ENCODE measurements around the gene SCGB1D2. TPM values are rescaled to one million over a fixed set of nuclear protein-coding genes. Genes with fewer than 3 reads are reported as not detected.

The SCGB1D2 gene
- total RNA-seq, 1 donor from 2014 or later = not detected

DNA sequence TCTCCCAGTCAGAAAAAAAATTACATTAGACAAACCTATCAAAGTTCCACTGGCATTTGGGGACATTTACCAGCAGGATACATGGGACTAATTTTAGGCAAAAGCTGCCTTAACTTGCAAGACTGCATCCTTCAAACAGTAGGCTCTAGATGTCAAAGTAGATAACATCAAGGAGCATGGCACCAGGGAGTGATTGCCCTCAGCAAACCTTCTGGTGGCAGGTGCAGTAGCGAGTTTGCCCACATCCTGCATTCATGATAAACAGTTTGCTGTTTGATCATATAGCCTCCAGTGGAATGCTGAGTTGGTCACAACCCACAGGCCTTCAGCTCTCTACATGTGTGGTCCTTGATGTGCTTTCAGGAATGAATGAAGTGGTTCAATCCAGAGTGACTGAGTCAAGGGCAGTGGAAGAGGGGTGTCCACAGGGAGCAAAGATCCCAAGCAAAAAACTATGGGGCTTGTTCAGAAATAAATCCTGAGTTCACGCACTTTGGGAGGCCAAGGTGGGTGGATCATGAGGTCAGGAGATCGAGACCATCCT is 12.0 kb downstream of the SCGB1D2 start:
- no peaks in the 10 kb centered on the region for H3K27me3 Mint-ChIP-seq (ENCODE audit: unreplicated experiment)

DNA sequence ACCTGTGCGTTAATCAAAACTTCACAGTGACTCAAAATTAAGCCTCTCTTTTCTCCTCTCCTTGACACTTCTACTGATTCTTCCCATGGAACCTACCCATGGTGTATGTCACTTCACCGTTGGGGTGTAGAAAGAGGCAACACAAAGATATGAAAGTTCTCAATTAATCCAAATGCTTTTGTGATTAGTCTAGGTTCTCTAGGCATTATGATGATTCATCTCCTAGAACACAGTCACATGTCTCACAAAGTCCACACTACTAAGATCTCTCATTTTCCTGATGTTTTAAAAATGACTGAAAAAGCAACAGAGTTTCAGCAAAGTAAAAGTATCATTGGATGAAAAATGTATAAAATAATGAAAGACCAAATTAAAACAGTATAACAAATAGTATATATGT is 14.2 kb downstream of the SCGB1D2 start:
- no peaks in the 10 kb centered on the region for H3K4me1 Mint-ChIP-seq (ENCODE audit: unreplicated experiment)
- TF ChIP-seq, protein P1, sequence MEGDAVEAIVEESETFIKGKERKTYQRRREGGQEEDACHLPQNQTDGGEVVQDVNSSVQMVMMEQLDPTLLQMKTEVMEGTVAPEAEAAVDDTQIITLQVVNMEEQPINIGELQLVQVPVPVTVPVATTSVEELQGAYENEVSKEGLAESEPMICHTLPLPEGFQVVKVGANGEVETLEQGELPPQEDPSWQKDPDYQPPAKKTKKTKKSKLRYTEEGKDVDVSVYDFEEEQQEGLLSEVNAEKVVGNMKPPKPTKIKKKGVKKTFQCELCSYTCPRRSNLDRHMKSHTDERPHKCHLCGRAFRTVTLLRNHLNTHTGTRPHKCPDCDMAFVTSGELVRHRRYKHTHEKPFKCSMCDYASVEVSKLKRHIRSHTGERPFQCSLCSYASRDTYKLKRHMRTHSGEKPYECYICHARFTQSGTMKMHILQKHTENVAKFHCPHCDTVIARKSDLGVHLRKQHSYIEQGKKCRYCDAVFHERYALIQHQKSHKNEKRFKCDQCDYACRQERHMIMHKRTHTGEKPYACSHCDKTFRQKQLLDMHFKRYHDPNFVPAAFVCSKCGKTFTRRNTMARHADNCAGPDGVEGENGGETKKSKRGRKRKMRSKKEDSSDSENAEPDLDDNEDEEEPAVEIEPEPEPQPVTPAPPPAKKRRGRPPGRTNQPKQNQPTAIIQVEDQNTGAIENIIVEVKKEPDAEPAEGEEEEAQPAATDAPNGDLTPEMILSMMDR (IDR thresholded peaks at IDR 0.05; ENCODE audit: unreplicated experiment) = no peak
- H3K9me3 Mint-ChIP-seq (ENCODE audit: unreplicated experiment) = peaks cover 9% of the 10 kb centered on the region
- no peak for DNase-seq (ENCODE audit: low spot score)
- H3K4me3 Mint-ChIP-seq (ENCODE audit: unreplicated experiment) = no peak overlapping the region
- H3K36me3 Mint-ChIP-seq (ENCODE audit: low read depth, unreplicated experiment) = peaks cover 3% of the 10 kb centered on the region
- H3K27me3 Mint-ChIP-seq (ENCODE audit: unreplicated experiment) = no peaks in the 10 kb centered on the region
- no peak overlapping the region for H3K27ac Mint-ChIP-seq (ENCODE audit: unreplicated experiment)

More for the DNA sequence above, 12.0 kb downstream of the SCGB1D2 start:
- Mint-ChIP-seq H3K4me1 (ENCODE audit: unreplicated experiment) (no peaks in the 10 kb centered on the region), H3K36me3 (ENCODE audit: low read depth, unreplicated experiment) (peaks cover 3% of the 10 kb centered on the region), H3K9me3 (ENCODE audit: unreplicated experiment) (peaks cover 19% of the 10 kb centered on the region), H3K27ac (ENCODE audit: unreplicated experiment) (no peak overlapping the region), H3K4me3 (ENCODE audit: unreplicated experiment) (no peak overlapping the region)
- DNase-seq (ENCODE audit: low spot score) = no peak
- TF ChIP-seq, protein P1 (IDR thresholded peaks at IDR 0.05; ENCODE audit: unreplicated experiment) = no peak

DNA sequence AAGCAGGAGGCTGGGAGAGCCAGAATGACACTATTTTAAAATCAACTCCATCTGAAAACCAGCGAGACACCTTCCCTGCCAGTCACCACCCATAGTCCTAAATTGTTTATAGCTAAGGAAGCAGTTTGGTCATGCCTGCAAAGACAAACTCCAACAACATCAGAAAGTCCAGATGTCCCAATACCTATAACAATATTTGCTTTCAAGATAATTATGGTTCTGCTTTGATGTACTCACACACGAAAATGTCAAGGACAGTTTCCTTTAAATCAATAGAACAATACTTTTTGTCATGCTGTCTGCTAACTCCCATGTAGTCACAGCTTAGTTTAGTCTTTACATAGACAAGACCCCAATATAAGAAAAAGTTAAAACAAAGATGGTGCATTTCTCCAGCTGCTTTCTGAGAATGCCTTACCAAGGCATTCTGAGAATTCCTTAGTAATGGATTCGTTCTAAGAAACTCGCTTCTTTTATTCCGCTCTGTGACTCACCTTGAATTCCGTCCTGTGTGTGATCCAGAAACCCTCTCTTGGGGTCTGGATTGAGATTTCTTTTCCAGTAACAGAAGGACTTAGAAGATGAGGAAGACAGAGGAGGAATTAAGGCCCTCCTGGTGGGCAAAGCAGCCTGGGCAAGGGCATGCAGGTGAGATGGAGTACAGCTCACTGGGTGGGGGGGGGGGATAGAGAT is 18.4 kb downstream of the SCGB1D2 start:
- DNase-seq (ENCODE audit: low spot score) = no peak
- no peak overlapping the region for H3K27ac Mint-ChIP-seq (ENCODE audit: unreplicated experiment)
- TF ChIP-seq, protein P1 (IDR thresholded peaks at IDR 0.05; ENCODE audit: unreplicated experiment) = no peak
- no peaks in the 10 kb centered on the region for H3K4me1 Mint-ChIP-seq (ENCODE audit: unreplicated experiment)
- no peaks in the 10 kb centered on the region for H3K9me3 Mint-ChIP-seq (ENCODE audit: unreplicated experiment)
- no peaks in the 10 kb centered on the region for H3K36me3 Mint-ChIP-seq (ENCODE audit: low read depth, unreplicated experiment)
- no peak overlapping the region for H3K4me3 Mint-ChIP-seq (ENCODE audit: unreplicated experiment)
- H3K27me3 Mint-ChIP-seq (ENCODE audit: unreplicated experiment) = peaks cover 3% of the 10 kb centered on the region

DNA sequence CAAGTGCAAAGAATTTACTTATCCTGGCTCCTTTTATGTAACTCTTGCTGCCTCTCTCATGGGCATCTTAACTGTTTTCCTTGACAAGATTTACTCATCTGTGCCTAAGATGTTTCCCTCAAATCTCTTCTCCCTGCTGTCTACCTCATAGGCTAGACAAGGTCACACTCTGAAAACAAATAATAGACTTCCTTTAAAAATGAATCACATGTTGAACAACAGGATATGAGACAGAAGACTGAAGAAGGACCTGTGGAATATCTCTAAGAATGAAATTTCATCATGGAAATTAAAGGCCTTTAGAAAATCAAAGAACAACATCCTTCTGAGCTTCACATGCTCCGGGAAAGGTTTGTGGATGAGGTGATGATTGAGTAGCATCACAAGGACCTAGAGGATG is 22.0 kb downstream of the SCGB1D2 start:
- Mint-ChIP-seq H3K27me3 (ENCODE audit: unreplicated experiment) (peaks cover 5% of the 10 kb centered on the region), H3K9me3 (ENCODE audit: unreplicated experiment) (no peaks in the 10 kb centered on the region), H3K27ac (ENCODE audit: unreplicated experiment) (no peak overlapping the region), H3K36me3 (ENCODE audit: low read depth, unreplicated experiment) (no peaks in the 10 kb centered on the region), H3K4me3 (ENCODE audit: unreplicated experiment) (no peak overlapping the region), H3K4me1 (ENCODE audit: unreplicated experiment) (no peaks in the 10 kb centered on the region)
- TF ChIP-seq, protein P1 (IDR thresholded peaks at IDR 0.05; ENCODE audit: unreplicated experiment) = no peak
- no peak for DNase-seq (ENCODE audit: low spot score)

DNA sequence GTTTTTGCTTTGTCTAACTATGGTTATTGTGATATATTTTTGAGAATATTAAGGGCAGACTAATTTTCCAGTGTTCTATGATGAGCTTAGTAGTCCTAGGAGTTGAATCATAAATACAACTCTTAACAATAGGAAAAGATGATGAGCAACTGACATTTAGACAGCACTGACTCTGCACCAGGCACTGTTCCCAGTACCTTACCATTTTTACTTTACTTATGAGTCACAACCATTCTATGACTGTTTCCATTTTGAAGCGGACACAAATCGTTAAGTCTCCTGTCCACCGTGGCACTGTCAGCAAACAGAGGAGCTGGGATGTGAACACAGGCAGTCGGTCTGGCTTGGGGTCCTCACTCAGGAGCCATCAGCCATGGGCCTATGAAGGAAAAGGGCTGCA is 24.5 kb downstream of the SCGB1D2 start:
- no peak for DNase-seq (ENCODE audit: low spot score)
- no peak overlapping the region for H3K27ac Mint-ChIP-seq (ENCODE audit: unreplicated experiment)
- H3K9me3 Mint-ChIP-seq (ENCODE audit: unreplicated experiment) = no peaks in the 10 kb centered on the region
- H3K4me1 Mint-ChIP-seq (ENCODE audit: unreplicated experiment) = no peaks in the 10 kb centered on the region
- H3K36me3 Mint-ChIP-seq (ENCODE audit: low read depth, unreplicated experiment) = no peaks in the 10 kb centered on the region
- no peak overlapping the region for H3K4me3 Mint-ChIP-seq (ENCODE audit: unreplicated experiment)
- H3K27me3 Mint-ChIP-seq (ENCODE audit: unreplicated experiment) = peaks cover 5% of the 10 kb centered on the region
- TF ChIP-seq, protein P1 (IDR thresholded peaks at IDR 0.05; ENCODE audit: unreplicated experiment) = no peak

Data from endothelial cell (in vitro differentiated cells).